H1 (cell line): ENCODE measurements around the gene CYGB. TPM values are rescaled to one million over a fixed set of nuclear protein-coding genes. Genes with fewer than 3 reads are reported as not detected.
"Not testable (repeated sequence)": the region's sequence is repeated elsewhere in the genome, so short reads cannot be mapped to it uniquely, and the experiment has no call there.

Experiments
- CTCF ChIA-PET: fragments of 300-600 bp; sonication (Branson Sonifier 250); formaldehyde crosslinking; loops from one replicate; lab custom pipeline; 2021; ENCODE audit not compliant: partially characterized antibody; lab: Charles Lee
- POLR2A ChIA-PET: fragments of 300-600 bp; sonication (Branson Sonifier 250); formaldehyde crosslinking; loops from one replicate; lab custom pipeline; 2021; ENCODE audit warnings: inconsistent platforms; ENCODE audit not compliant: partially characterized antibody; lab: Charles Lee
- DNase-seq, 2 experiments: peaks; one replicate each; pipeline versions ENCODE4 v3.0.0 to v3.0.0-alpha.2; 2010 to 2022; ENCODE audit warnings: low spot score in 2 of 2, low read depth in 1 of 2, mixed read lengths in 1 of 2
- FAIRE-seq: peaks from 2 replicates; lab custom pipeline; 2011; peaks lifted over from hg19 to GRCh38; lab: Jason Lieb, UNC
- H2AFZ ChIP-seq: 2 replicates; pipeline ENCODE4 v1.8.1; 2012; ENCODE audit warnings: low read length, inconsistent platforms
- H2AK5ac ChIP-seq: 2 replicates; pipeline ENCODE4 v1.6.1; 2013; ENCODE audit warnings: low read depth, low read length
- H2BK120ac ChIP-seq: replicated peaks from 2 replicates; pipeline ENCODE3; 2013; ENCODE audit warnings: low read depth, low read length, inconsistent platforms
- H2BK12ac ChIP-seq: 2 replicates; pipeline ENCODE4 v1.6.1; 2013; ENCODE audit warnings: low read depth, low read length
- H2BK15ac ChIP-seq: 2 replicates; pipeline ENCODE4 v1.6.1; 2013; ENCODE audit warnings: low read length
- H2BK20ac ChIP-seq: 2 replicates; pipeline ENCODE4 v1.6.1; 2013; ENCODE audit warnings: low read length
- H2BK5ac ChIP-seq: 2 replicates; pipeline ENCODE4 v1.6.1; 2013; ENCODE audit warnings: low read depth, low read length
- H3K14ac ChIP-seq: 2 replicates; pipeline ENCODE4 v1.6.1; 2013; ENCODE audit warnings: inconsistent platforms; ENCODE audit not compliant: insufficient read length
- H3K18ac ChIP-seq: 2 replicates; pipeline ENCODE4 v1.6.1; 2013; ENCODE audit warnings: low read length; ENCODE audit errors: extremely low read depth
- H3K23ac ChIP-seq: 2 replicates; pipeline ENCODE4 v1.6.1; 2013; ENCODE audit warnings: inconsistent platforms; ENCODE audit not compliant: insufficient read length
- H3K23me2 ChIP-seq: 2 replicates; pipeline ENCODE4 v1.6.1; 2013; ENCODE audit warnings: low read depth, low read length
- H3K27ac ChIP-seq: 2 replicates; pipeline ENCODE4 v1.6.1; 2011; ENCODE audit warnings: low read depth, low read length, inconsistent platforms
- H3K27me3 ChIP-seq, 4 experiments: replicated peaks in 1 of 4; 1 replicate in 1 of 4; 2 replicates in 3 of 4; pipeline versions ENCODE4 v1.6.1 to v1.8.1; 2011 to 2013; ENCODE audit warnings: low read length in 3 of 4, mild to moderate bottlenecking in 3 of 4, inconsistent platforms in 2 of 4, mixed read lengths in 2 of 4, moderate library complexity in 1 of 4; ENCODE audit not compliant: control insufficient read depth in 3 of 4, insufficient read depth in 3 of 4; ENCODE audit errors: extremely low read depth in 1 of 4
- H3K36me3 ChIP-seq, 4 experiments: 2 replicates each; pipeline versions ENCODE4 v1.6.1 to v1.8.1; 2011 to 2013; ENCODE audit warnings: mild to moderate bottlenecking in 4 of 4, low read length in 3 of 4, moderate library complexity in 2 of 4, control low read depth in 1 of 4, inconsistent platforms in 1 of 4; ENCODE audit not compliant: insufficient read depth in 4 of 4, control insufficient read depth in 2 of 4
- H3K4ac ChIP-seq: replicated peaks from 2 replicates; pipeline ENCODE3; 2013; ENCODE audit warnings: low read length, low read depth, mixed read lengths, inconsistent platforms; ENCODE audit not compliant: insufficient read length
- H3K4me1 ChIP-seq, 4 experiments: replicated peaks in 1 of 4; 1 replicate in 1 of 4; 2 replicates in 3 of 4; pipeline versions ENCODE4 v1.6.1 to v1.8.1; 2011 to 2013; ENCODE audit warnings: low read length in 3 of 4, inconsistent platforms in 2 of 4, mixed read lengths in 1 of 4; ENCODE audit not compliant: insufficient read depth in 4 of 4, control insufficient read depth in 3 of 4
- H3K4me2 ChIP-seq, 2 experiments: 2 replicates each; pipeline versions ENCODE4 v1.6.1 to v1.8.1; 2011 to 2013; ENCODE audit warnings: low read depth in 2 of 2, low read length in 2 of 2, control low read depth in 1 of 2, inconsistent platforms in 1 of 2, mild to moderate bottlenecking in 1 of 2; ENCODE audit not compliant: insufficient read depth in 1 of 2
- H3K4me3 ChIP-seq, 4 experiments: fragments of 200-600, 300-600 bp in 1 of 4; sonication (generic), shearing (Covaris generic), sonication (Bioruptor Twin) in 1 of 4; 2 replicates each; pipeline versions ENCODE4 v1.5.1 to v1.8.1; 2011 to 2016; ENCODE audit warnings: low read length in 4 of 4, low read depth in 3 of 4, control low read depth in 2 of 4, inconsistent platforms in 2 of 4, mild to moderate bottlenecking in 2 of 4, mixed read lengths in 1 of 4, moderate library complexity in 1 of 4; ENCODE audit not compliant: insufficient read depth in 2 of 4; ENCODE audit errors: extremely low read depth in 1 of 4
- H3K56ac ChIP-seq: replicated peaks from 2 replicates; pipeline ENCODE3; 2013; ENCODE audit warnings: low read depth, mild to moderate bottlenecking, mixed read lengths, low read length, inconsistent platforms; ENCODE audit not compliant: insufficient read length
- H3K79me1 ChIP-seq: 2 replicates; pipeline ENCODE4 v1.6.1; 2013; ENCODE audit warnings: low read depth, low read length, control low read depth
- H3K79me2 ChIP-seq, 2 experiments: 2 replicates each; pipeline versions ENCODE4 v1.6.1 to v1.8.1; 2012 to 2013; ENCODE audit warnings: low read length in 2 of 2, mild to moderate bottlenecking in 2 of 2, inconsistent platforms in 1 of 2; ENCODE audit not compliant: insufficient read depth in 2 of 2, control insufficient read depth in 1 of 2
- H3K9ac ChIP-seq, 4 experiments: replicated peaks in 1 of 4; 1 replicate in 1 of 4; 2 replicates in 3 of 4; pipeline versions ENCODE4 v1.6.1 to v1.8.1; 2011 to 2013; ENCODE audit warnings: low read depth in 3 of 4, low read length in 3 of 4, control low read depth in 2 of 4, mild to moderate bottlenecking in 2 of 4, moderate library complexity in 2 of 4, inconsistent platforms in 1 of 4; ENCODE audit errors: extremely low read depth in 1 of 4
- H3K9me3 ChIP-seq, 2 experiments: 2 replicates each; pipeline versions ENCODE4 v1.6.1 to v1.8.1; 2012 to 2013; ENCODE audit warnings: mild to moderate bottlenecking in 2 of 2, moderate library complexity in 2 of 2, control low read depth in 1 of 2, inconsistent platforms in 1 of 2, low read depth in 1 of 2, low read length in 1 of 2, mixed read lengths in 1 of 2; ENCODE audit not compliant: insufficient read depth in 2 of 2
- H4K20me1 ChIP-seq, 2 experiments: replicated peaks in 1 of 2; 2 replicates each; pipeline versions ENCODE3 to v1.8.1; 2011 to 2013; ENCODE audit warnings: inconsistent platforms in 2 of 2, low read length in 2 of 2, mild to moderate bottlenecking in 1 of 2; ENCODE audit not compliant: insufficient read depth in 2 of 2, control insufficient read depth in 1 of 2
- H4K5ac ChIP-seq: 2 replicates; pipeline ENCODE4 v1.6.1; 2013; ENCODE audit warnings: low read length, low read depth, mixed read lengths, inconsistent platforms; ENCODE audit not compliant: insufficient read length
- H4K8ac ChIP-seq: 2 replicates; pipeline ENCODE4 v1.8.0; 2013; ENCODE audit warnings: mild to moderate bottlenecking, moderate library complexity, low read length, inconsistent platforms; ENCODE audit not compliant: insufficient read depth; ENCODE audit errors: extremely low read depth
- H4K91ac ChIP-seq: replicated peaks from 2 replicates; pipeline ENCODE3; 2013; ENCODE audit warnings: low read length, mixed read lengths, inconsistent platforms; ENCODE audit not compliant: insufficient read length
- CTCF ChIP-seq, 3 experiments: IDR thresholded peaks; 1 replicate in 2 of 3; 2 replicates in 1 of 3; pipeline versions ENCODE4 v1.5.1 to v1.6.1; 2011; ENCODE audit warnings: low read length in 3 of 3, mild to moderate bottlenecking in 3 of 3, inconsistent platforms in 2 of 3, low read depth in 1 of 3, moderate library complexity in 1 of 3; ENCODE audit not compliant: insufficient read depth in 1 of 3; ENCODE audit errors: control extremely low read depth in 1 of 3
- FOSL1 ChIP-seq: IDR thresholded peaks from 2 replicates; pipeline ENCODE4 v1.6.1; 2011; ENCODE audit warnings: mild to moderate bottlenecking, low read depth, low read length, moderate library complexity; ENCODE audit not compliant: insufficient read depth
- SUZ12 ChIP-seq: fragments of 200-600 bp; sonication (generic); IDR thresholded peaks from 2 replicates; pipeline ENCODE4 v1.6.1; 2012; ENCODE audit warnings: mild to moderate bottlenecking, inconsistent platforms, low read length, moderate library complexity, mixed read lengths
- WGBS, 2 experiments: shearing (Covaris generic) in 1 of 2; methylation state at CpG; one replicate each; pipeline versions ENCODE4 v1.1.6 to v1.1.7; 2013 to 2015; ENCODE audit warnings: low lambda C conversion rate in 2 of 2, mixed read lengths in 2 of 2, inconsistent platforms in 1 of 2, low coverage in 1 of 2, missing lambda C conversion rate in 1 of 2; ENCODE audit not compliant: insufficient replicate concordance in 2 of 2, insufficient coverage in 1 of 2, insufficient read length in 1 of 2; ENCODE audit errors: extremely low coverage in 1 of 2, missing lambda C conversion rate in 1 of 2; 5-methylcytosine and 5-hydroxymethylcytosine counted together
- polyA plus RNA-seq, 7 experiments: library from polyadenylated mRNA; depleted of rRNA in 3 of 7; stranded (reverse) in 5 of 7; unstranded in 2 of 7; fragments of >200 nt in 5 of 7; fragments of 200-250 nt in 2 of 7; gene quantifications; 1 replicate in 5 of 7; 2 replicates in 1 of 7; 4 replicates in 1 of 7; pipeline versions ENCODE4 v1.2.1 to v1.2.3, GENCODE V29; 2011 to 2013; ENCODE audit warnings: missing spikeins in 2 of 7, mixed read lengths in 2 of 7
- total RNA-seq: library from RNA; stranded (reverse); fragmentation: NEBNext Ultra II Directional; extraction: Animal tissue kit (Norgen Biotek cat#: 25700); gene quantifications from 2 replicates; pipeline ENCODE4 v1.2.1, GENCODE V29; 2021

CYGB gene
- total and polyA plus RNA-seq, 2 of the 8 experiments (the other 6 are each of a cell fraction or from before 2014, with no cell fraction given): 2.7 to 3.7 TPM

- TF ChIP-seq CTCF (IDR thresholded peaks at IDR 0.05; ENCODE audit: control extremely low read depth in 1 of 3, insufficient read depth in 1 of 3, low read depth in 1 of 3, low read length in 3 of 3) (peak in 2 of 3 experiments; percentile 18 to 21; a peak in 2 of 4 replicates), FOSL1 (no peak), SUZ12 (no peak)
- TF ChIP-seq, all 59 proteins: peak for 5
Measured at GRCh38 chr17:76527430-76528111, 9.9 kb downstream of the CYGB start (continued).

- Histone ChIP-seq H4K91ac (peak overlapping the region; percentile 85), H4K8ac (peak overlapping the region; percentile 1; the same call in 1 of the 2 replicates), H2BK5ac (peak overlapping the region; percentile 35; the same call in 1 of the 2 replicates), H3K4me2 (peak overlapping the region in 1 of 2 experiments; percentile 1; a peak in 1 of 4 replicates), H2BK20ac (0 out of 2 replicates have a peak overlapping the region, but pooled peaks have one; percentile 32), H2BK12ac (peak overlapping the region; percentile 50; the same call in 1 of the 2 replicates), H2BK15ac (peak overlapping the region; percentile 19; the same call in 1 of the 2 replicates), H3K4me1 (peaks cover 0 to 34% (median 24%) of the 10 kb centered on the region in 4 experiments; a peak in 6 of 7 replicates)
- ChIA-PET POLR2A (interaction anchor here (1.0 to 5.1 kb wide), 5 partner anchors 10 to 39 kb away, joined by 4 to 30 read pairs (median 5); partner anchors contain the start of gene PRCD), CTCF (interaction anchor here (1.0 to 4.9 kb wide), 12 partner anchors 9 to 188 kb away, joined by 3 to 41 read pairs (median 6); partner anchors contain the start of gene PRCD)
- H3K56ac ChIP-seq, H2AK5ac ChIP-seq, H3K79me1 ChIP-seq, H3K79me2 ChIP-seq, DNase-seq, H3K27ac ChIP-seq, H4K5ac ChIP-seq, H3K9me3 ChIP-seq, H3K9ac ChIP-seq, H3K23ac ChIP-seq, H2AFZ ChIP-seq, H3K4me3 ChIP-seq, H3K23me2 ChIP-seq, H3K18ac ChIP-seq, H3K14ac ChIP-seq, H3K36me3 ChIP-seq, H4K20me1 ChIP-seq, H3K4ac ChIP-seq, H3K27me3 ChIP-seq, H2BK120ac ChIP-seq, FAIRE-seq: not testable (repeated sequence)
- WGBS, 2 experiments: no CpG with 5 or more reads among the region's 9 CpGs
Measured at GRCh38 chr17:76527016-76527415, 10.5 kb downstream of the CYGB start.
